SJSA1 (cell line): ENCODE measurements around the gene ERG. TPM values are rescaled to one million over a fixed set of nuclear protein-coding genes. Genes with fewer than 3 reads are reported as not detected.

Experiments used
- DNase-seq, 2 experiments: peaks; one replicate each; pipeline ENCODE4 v3.0.0-alpha.2; 2015 to 2020; ENCODE audit warnings: low spot score in 2 of 2, low read depth in 1 of 2
- H3K27ac ChIP-seq: fragments of 250-450 bp; sonication (Bioruptor Pico); 2 replicates; pipeline ENCODE4 v1.5.1; 2020; ENCODE audit warnings: mild to moderate bottlenecking, moderate library complexity
- H3K27me3 ChIP-seq: fragments of 250-450 bp; sonication (Bioruptor Pico); replicated peaks from 2 replicates; pipeline ENCODE4 v1.5.1; 2020; ENCODE audit warnings: mild to moderate bottlenecking, moderate library complexity
- H3K36me3 ChIP-seq: fragments of 250-450 bp; sonication (Bioruptor Pico); 2 replicates; pipeline ENCODE4 v1.5.1; 2020; ENCODE audit warnings: mild to moderate bottlenecking
- H3K4me1 ChIP-seq: fragments of 250-450 bp; sonication (Bioruptor Pico); replicated peaks from 2 replicates; pipeline ENCODE4 v1.6.1; 2021; ENCODE audit warnings: mild to moderate bottlenecking
- H3K4me3 ChIP-seq: fragments of 250-450 bp; sonication (Bioruptor Pico); 2 replicates; pipeline ENCODE4 v1.5.1; 2020; ENCODE audit warnings: mild to moderate bottlenecking
- H3K9me3 ChIP-seq: fragments of 250-450 bp; sonication (Bioruptor Pico); replicated peaks from 2 replicates; pipeline ENCODE4 v1.5.1; 2020; ENCODE audit warnings: mild to moderate bottlenecking
- total RNA-seq: library from RNA; depleted of rRNA; stranded (reverse); fragments of >200 nt; shearing (Covaris generic); gene quantifications from 2 replicates; pipeline ENCODE4 v1.2.3, GENCODE V29; 2014

Gene ERG
- total RNA-seq, 1 experiment from 2014 or later, result 0.89 TPM

GRCh38 chr21:38383411-38384237 is 114.7 kb downstream of the ERG start:
- no peaks in the 10 kb centered on the region for H3K9me3 ChIP-seq
- H3K36me3 ChIP-seq, result no peaks in the 10 kb centered on the region
- H3K4me3 ChIP-seq, result no peak overlapping the region
- peaks cover 5% of the 10 kb centered on the region; the same call in 1 of the 2 replicates for H3K4me1 ChIP-seq
- no peak for DNase-seq
- no peak overlapping the region for H3K27ac ChIP-seq
- no peaks in the 10 kb centered on the region for H3K27me3 ChIP-seq

- peaks cover 5% of the 10 kb centered on the region; the same call in 1 of the 2 replicates for H3K4me1 ChIP-seq
- peak in 1 of 2 experiments; percentile 26 for DNase-seq
- H3K27ac ChIP-seq, result no peak overlapping the region
- H3K9me3 ChIP-seq, result no peaks in the 10 kb centered on the region
- no peaks in the 10 kb centered on the region for H3K36me3 ChIP-seq
- H3K27me3 ChIP-seq, result no peaks in the 10 kb centered on the region
- H3K4me3 ChIP-seq, result no peak overlapping the region
Measured at GRCh38 chr21:38380481-38381137, 117.7 kb downstream of the ERG start.

- H3K4me3 ChIP-seq, result no peak overlapping the region
- H3K36me3 ChIP-seq, result no peaks in the 10 kb centered on the region
- H3K4me1 ChIP-seq, result peaks cover 5% of the 10 kb centered on the region; the same call in 1 of the 2 replicates
- DNase-seq, result no peak
- no peaks in the 10 kb centered on the region for H3K9me3 ChIP-seq
- no peak overlapping the region for H3K27ac ChIP-seq
- H3K27me3 ChIP-seq, result no peaks in the 10 kb centered on the region
Measured at GRCh38 chr21:38379147-38379546, 119.1 kb downstream of the ERG start.

- H3K27me3 ChIP-seq, result no peaks in the 10 kb centered on the region
- peaks cover 5% of the 10 kb centered on the region; the same call in 1 of the 2 replicates for H3K4me1 ChIP-seq
- H3K36me3 ChIP-seq, result no peaks in the 10 kb centered on the region
- DNase-seq, result no peak
- no peak overlapping the region for H3K4me3 ChIP-seq
- H3K27ac ChIP-seq, result no peak overlapping the region
- H3K9me3 ChIP-seq, result no peaks in the 10 kb centered on the region
Measured at GRCh38 chr21:38377165-38378088, 120.8 kb downstream of the ERG start.

- DNase-seq, result no peak
- no peaks in the 10 kb centered on the region for H3K36me3 ChIP-seq
- no peak overlapping the region for H3K27ac ChIP-seq
- peaks cover 5% of the 10 kb centered on the region; the same call in 1 of the 2 replicates for H3K4me1 ChIP-seq
- no peaks in the 10 kb centered on the region for H3K9me3 ChIP-seq
- H3K4me3 ChIP-seq, result no peak overlapping the region
- H3K27me3 ChIP-seq, result no peaks in the 10 kb centered on the region
Measured at GRCh38 chr21:38376693-38377092, 121.6 kb downstream of the ERG start.

- no peak for DNase-seq
- Histone ChIP-seq H3K9me3 (no peaks in the 10 kb centered on the region), H3K4me3 (no peak overlapping the region), H3K4me1 (peaks cover 5% of the 10 kb centered on the region; the same call in 1 of the 2 replicates), H3K27ac (no peak overlapping the region), H3K36me3 (no peaks in the 10 kb centered on the region), H3K27me3 (no peaks in the 10 kb centered on the region)
Measured at GRCh38 chr21:38376235-38376634, 122.0 kb downstream of the ERG start.

- Histone ChIP-seq H3K9me3 (0 out of 2 replicates have a peak, but pooled peaks cover 2% of the 10 kb centered on the region), H3K27ac (no peak overlapping the region)
Measured at GRCh38 chr21:38367646-38368045, 130.6 kb downstream of the ERG start.

GRCh38 chr21:38365521-38365920 is 132.8 kb downstream of the ERG start:
- H3K4me1 ChIP-seq, result no peaks in the 10 kb centered on the region
- H3K27ac ChIP-seq, result no peak overlapping the region
- no peak overlapping the region for H3K4me3 ChIP-seq
- DNase-seq, result no peak
- no peaks in the 10 kb centered on the region for H3K36me3 ChIP-seq
- H3K27me3 ChIP-seq, result no peaks in the 10 kb centered on the region
- H3K9me3 ChIP-seq, result 0 out of 2 replicates have a peak, but pooled peaks cover 2% of the 10 kb centered on the region

More at GRCh38 chr21:38367646-38368045, 130.6 kb downstream of the ERG start:
- DNase-seq, result no peak
- Histone ChIP-seq H3K27me3 (no peaks in the 10 kb centered on the region), H3K4me1 (no peaks in the 10 kb centered on the region), H3K36me3 (no peaks in the 10 kb centered on the region), H3K4me3 (no peak overlapping the region)

GRCh38 chr21:38363693-38364092 is 134.6 kb downstream of the ERG start:
- H3K36me3 ChIP-seq, result no peaks in the 10 kb centered on the region

GRCh38 chr21:38361324-38361723 is 137.0 kb downstream of the ERG start:
- DNase-seq, result no peak
- no peaks in the 10 kb centered on the region for H3K9me3 ChIP-seq
- H3K36me3 ChIP-seq, result no peaks in the 10 kb centered on the region
- H3K27me3 ChIP-seq, result no peaks in the 10 kb centered on the region
- no peak overlapping the region for H3K27ac ChIP-seq
- H3K4me1 ChIP-seq, result no peaks in the 10 kb centered on the region
- no peak overlapping the region for H3K4me3 ChIP-seq

More at GRCh38 chr21:38363693-38364092, 134.6 kb downstream of the ERG start:
- Histone ChIP-seq H3K4me1 (no peaks in the 10 kb centered on the region), H3K27me3 (no peaks in the 10 kb centered on the region), H3K27ac (no peak overlapping the region), H3K9me3 (no peaks in the 10 kb centered on the region), H3K4me3 (no peak overlapping the region)
- no peak for DNase-seq

- no peak overlapping the region for H3K27ac ChIP-seq
- no peaks in the 10 kb centered on the region; the same call in 1 of the 2 replicates for H3K4me1 ChIP-seq
- H3K36me3 ChIP-seq, result no peaks in the 10 kb centered on the region
- DNase-seq, result no peak
- no peaks in the 10 kb centered on the region for H3K27me3 ChIP-seq
- no peaks in the 10 kb centered on the region for H3K9me3 ChIP-seq
- H3K4me3 ChIP-seq, result no peak overlapping the region
Measured at GRCh38 chr21:38359835-38360234, 138.4 kb downstream of the ERG start.

- H3K36me3 ChIP-seq, result no peaks in the 10 kb centered on the region
- no peak overlapping the region for H3K4me3 ChIP-seq
- H3K27me3 ChIP-seq, result no peaks in the 10 kb centered on the region
- no peak for DNase-seq
- H3K4me1 ChIP-seq, result no peaks in the 10 kb centered on the region; the same call in 1 of the 2 replicates
- H3K27ac ChIP-seq, result no peak overlapping the region
- no peaks in the 10 kb centered on the region for H3K9me3 ChIP-seq
Measured at GRCh38 chr21:38359090-38359489, 139.2 kb downstream of the ERG start.

- H3K27ac ChIP-seq, result no peak overlapping the region
- no peaks in the 10 kb centered on the region for H3K27me3 ChIP-seq
- no peak overlapping the region for H3K4me3 ChIP-seq
- no peaks in the 10 kb centered on the region; the same call in 1 of the 2 replicates for H3K4me1 ChIP-seq
- no peaks in the 10 kb centered on the region for H3K36me3 ChIP-seq
- no peak for DNase-seq
- H3K9me3 ChIP-seq, result no peaks in the 10 kb centered on the region
Measured at GRCh38 chr21:38358666-38359065, 139.6 kb downstream of the ERG start.
